ENCODE results near the gene SPATA31A3. TPM values are rescaled to one million over a fixed set of nuclear protein-coding genes. Genes with fewer than 3 reads are reported as not detected.

Gene SPATA31A3
- not detected in 2 replicates for total RNA-seq

DNA sequence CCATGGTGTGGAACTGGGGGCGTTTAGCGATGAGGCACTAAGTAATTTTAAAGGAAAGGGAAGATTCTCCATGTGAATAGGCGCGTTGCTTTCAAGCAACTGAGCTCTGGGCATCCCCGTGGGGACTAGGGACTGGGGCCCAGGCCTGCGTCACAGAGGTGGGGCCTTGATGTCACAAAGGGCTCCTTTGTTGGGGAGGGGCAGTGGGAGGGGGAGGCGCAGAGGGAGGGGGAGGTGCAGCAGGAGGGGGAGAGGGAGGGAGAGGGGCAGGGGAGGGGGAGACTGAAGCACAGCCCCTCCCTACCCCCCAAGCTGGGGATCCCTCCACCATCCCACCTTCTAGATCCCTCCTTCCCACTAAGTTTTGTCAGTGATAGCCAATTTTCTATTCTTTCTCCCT, at the start of gene SPATA31A3:
Gene SPATA31A3 (minus strand): TSS at position 101 of the 400 bp plus-strand sequence. CDS start 29 bp downstream, at position 72.

Small RNA genes lying within 50 kb of the gene (small RNA-seq; reads per million reads assigned to genes)
- gene AL353770.1 (not detected), gene AL353770.2 (not detected)

Other genes starting within 250 kb of the SPATA31A3 start
- 3.8 and 6.3 TPM in 2 replicates for gene ZNF658, start 91.8 kb downstream of the SPATA31A3 start, total RNA-seq